ENCODE data around the gene KLF2.
"Not testable (repeated sequence)": the region's sequence is repeated elsewhere in the genome, so short reads cannot be mapped to it uniquely, and the experiment has no call there.

Gene KLF2

DNA sequence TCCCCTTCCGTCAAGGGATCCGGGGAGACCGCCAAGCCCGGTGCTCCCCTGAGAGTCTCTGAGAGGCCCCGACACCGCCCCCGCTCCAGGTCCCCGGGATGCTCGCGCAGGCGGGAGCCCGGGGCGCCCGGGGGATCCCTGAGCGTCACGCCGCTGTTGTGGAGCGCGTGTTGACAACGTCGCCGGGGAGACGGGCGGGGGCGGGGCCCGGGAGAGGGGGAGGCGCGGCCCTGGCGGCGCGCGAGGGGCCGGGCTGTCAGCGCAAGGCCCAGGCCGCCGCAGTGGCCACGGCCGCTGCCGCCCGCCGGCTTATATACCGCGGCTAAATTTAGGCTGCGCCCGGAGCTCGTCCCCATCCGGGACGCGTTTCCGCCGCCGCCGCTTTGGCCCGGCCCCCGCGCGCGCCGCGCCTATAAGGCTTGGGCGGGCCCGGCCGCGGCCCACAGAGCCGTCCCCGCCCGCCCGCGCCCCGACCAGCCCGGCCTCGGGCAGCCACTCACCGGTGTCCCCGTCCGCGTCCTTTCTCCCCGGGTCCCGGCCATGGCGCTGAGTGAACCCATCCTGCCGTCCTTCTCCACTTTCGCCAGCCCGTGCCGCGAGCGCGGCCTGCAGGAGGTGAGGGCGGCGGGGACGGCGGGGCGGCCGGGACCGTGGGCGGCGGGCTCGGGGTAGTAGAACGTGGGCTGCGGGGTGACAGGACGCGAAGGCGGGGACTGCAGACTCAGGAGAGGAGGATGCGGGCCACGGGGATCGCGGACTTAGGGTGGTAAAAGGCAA lies at the start of gene KLF2:
Gene KLF2, plus strand, starts transcription at position 443 of the 777 bp plus-strand sequence. Its CDS starts 98 bp downstream, at position 541.
- H3K4me3 ChIP-seq (ENCODE audit: low read depth, low read length), result peak within 1 kb of the TSS; percentile 63
- TF ChIP-seq CTCF (IDR thresholded peaks at IDR 0.05; ENCODE audit: low read depth, low read length, missing control alignments), result no peak
- DNase-seq (ENCODE audit: low read depth), result no peak

DNA sequence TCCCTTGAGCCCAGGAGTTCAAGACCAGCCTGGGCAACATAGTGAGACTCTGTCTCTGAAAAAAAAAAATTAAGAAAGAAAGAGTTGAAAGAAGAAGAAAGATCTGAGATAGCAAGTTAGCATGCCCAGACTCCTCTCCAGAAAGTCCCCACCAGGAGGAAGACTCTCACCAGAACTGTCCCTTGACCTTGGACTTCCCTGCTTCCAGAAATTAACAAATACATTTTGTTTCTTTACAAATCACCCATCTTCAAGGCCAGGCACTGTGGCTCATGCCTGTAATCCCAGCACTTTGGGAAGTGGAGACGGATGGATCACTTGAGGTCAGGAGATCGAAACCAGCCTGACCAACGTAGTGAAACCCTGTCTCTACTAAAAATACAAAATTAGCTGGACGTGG lies 44.3 kb upstream of the KLF2 start:
- DNase-seq (ENCODE audit: low read depth), result no peak
- H3K4me3 ChIP-seq (ENCODE audit: low read depth, low read length), result no peak overlapping the region
- TF ChIP-seq CTCF (IDR thresholded peaks at IDR 0.05; ENCODE audit: low read depth, low read length, missing control alignments), result no peak

DNA sequence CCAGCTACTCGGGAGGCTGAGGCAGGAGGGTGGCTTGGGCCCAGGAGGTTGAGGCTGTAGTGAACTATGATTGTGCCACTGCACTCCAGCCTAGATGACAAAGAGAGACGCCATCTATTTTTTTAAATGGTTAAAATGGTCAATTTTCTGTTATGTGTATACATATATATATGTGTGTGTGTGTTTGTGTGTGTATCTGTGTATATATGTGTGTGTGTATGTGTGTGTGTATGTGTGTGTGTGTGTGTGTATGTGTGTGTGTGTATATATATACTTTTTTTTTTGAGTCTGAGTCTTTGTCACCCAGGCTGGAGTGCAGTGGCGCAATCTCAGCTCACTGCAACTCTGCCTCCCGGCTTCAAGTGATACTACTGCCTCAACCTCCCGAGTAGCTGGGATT lies 42.9 kb upstream of the KLF2 start:
- H3K4me3 ChIP-seq (ENCODE audit: low read depth, low read length), result no peak overlapping the region
- TF ChIP-seq CTCF (IDR thresholded peaks at IDR 0.05; ENCODE audit: low read depth, low read length, missing control alignments), result no peak
- DNase-seq (ENCODE audit: low read depth), result no peak

GRCh38 chr19:16283210-16284061 lies 41.2 kb upstream of the KLF2 start:
- H3K4me3 ChIP-seq (ENCODE audit: low read depth, low read length), result peak overlapping the region; percentile 10
- DNase-seq (ENCODE audit: low read depth), result peak; percentile 59
- no peak for TF ChIP-seq CTCF (IDR thresholded peaks at IDR 0.05; ENCODE audit: low read depth, low read length, missing control alignments)

DNA sequence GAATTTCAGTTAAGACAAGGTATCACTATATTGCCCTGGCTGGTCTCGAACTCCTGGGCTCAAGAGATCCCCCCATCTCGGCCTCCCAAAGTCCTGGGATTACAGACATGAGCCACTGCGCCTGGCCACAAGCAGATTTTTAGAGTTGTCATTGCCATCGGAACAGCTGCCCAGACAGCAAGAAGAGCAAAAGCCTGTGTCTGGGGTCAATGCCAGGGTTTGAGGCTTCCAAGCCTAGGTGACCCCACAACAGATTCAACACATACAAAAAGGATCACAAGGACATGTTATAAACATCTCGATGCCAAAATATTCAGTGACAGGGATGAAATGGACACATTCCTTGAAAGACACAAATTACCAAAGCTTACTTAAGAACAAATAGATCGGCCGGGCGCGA lies 40.1 kb upstream of the KLF2 start:
- no peak for TF ChIP-seq CTCF (IDR thresholded peaks at IDR 0.05; ENCODE audit: low read depth, low read length, missing control alignments)

GRCh38 chr19:16285079-16285478 lies 39.5 kb upstream of the KLF2 start:
- not testable (repeated sequence) for H3K4me3 ChIP-seq (ENCODE audit: low read depth, low read length); DNase-seq (ENCODE audit: low read depth)

More for the DNA sequence above, 40.1 kb upstream of the KLF2 start:
- H3K4me3 ChIP-seq (ENCODE audit: low read depth, low read length), result no peak overlapping the region
- DNase-seq (ENCODE audit: low read depth), result no peak

- H3K4me3 ChIP-seq (ENCODE audit: low read depth, low read length), result no peak overlapping the region
- no peak for TF ChIP-seq CTCF (IDR thresholded peaks at IDR 0.05; ENCODE audit: low read depth, low read length, missing control alignments)
- DNase-seq (ENCODE audit: low read depth), result no peak
Measured at GRCh38 chr19:16285769-16286498, 38.7 kb upstream of the KLF2 start.
